GM19395 (cell line): ENCODE results near the gene TOGARAM1.

Experiments
- ATAC-seq: cut with Tn5 transposase; IDR thresholded peaks from one replicate; pipeline ENCODE4 v1.9.1; 2021; ENCODE audit warnings: mild to moderate bottlenecking, moderate library complexity; ENCODE audit not compliant: unreplicated experiment

The TOGARAM1 gene

DNA sequence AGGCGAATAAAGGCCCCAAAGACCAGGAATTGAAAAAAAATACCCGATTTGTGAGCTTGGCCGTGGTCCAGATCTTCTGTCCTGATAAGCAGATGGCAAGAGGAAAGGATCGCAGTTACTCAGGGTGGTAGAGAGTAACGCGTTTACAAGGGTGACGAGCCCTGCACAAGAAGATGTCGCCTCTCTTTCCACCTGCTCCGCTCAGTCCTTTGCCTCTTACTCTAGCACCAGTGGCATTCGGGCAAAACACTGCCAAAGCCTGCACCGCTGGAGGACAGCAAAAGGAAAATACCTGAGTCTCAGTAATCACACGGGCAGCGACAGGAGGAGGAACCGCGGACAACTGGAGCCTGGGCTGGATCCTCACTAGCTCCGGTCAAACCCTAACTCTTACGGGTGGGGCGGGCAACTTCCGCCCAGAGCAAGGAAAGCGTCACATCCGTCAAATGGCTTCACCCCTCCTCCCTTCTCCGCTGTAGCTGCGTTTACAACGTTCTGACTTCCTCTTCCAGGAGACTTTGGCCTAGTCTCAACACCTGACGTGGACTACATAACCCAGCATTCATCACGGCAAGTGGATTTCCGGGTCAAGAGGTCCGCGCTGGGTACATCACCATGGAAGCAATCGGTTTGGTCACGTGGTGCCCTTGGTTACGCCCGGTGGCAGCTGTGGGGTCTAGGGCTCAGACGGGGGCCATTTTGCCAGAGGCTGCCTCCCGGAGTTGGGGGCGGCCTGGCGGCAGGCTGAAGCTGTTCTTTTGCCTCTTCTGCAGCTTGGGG, at the start of gene TOGARAM1, which contains the start of gene KLHL28:
TOGARAM1 (plus strand) TSS at position 637 of the 780 bp plus-strand sequence. CDS start 232 bp downstream, outside the sequence.
KLHL28 (minus strand) TSS at position 394 of the 780 bp plus-strand sequence. CDS start 16,019 bp downstream, outside the sequence.
- peak; percentile 93 for ATAC-seq

DNA sequence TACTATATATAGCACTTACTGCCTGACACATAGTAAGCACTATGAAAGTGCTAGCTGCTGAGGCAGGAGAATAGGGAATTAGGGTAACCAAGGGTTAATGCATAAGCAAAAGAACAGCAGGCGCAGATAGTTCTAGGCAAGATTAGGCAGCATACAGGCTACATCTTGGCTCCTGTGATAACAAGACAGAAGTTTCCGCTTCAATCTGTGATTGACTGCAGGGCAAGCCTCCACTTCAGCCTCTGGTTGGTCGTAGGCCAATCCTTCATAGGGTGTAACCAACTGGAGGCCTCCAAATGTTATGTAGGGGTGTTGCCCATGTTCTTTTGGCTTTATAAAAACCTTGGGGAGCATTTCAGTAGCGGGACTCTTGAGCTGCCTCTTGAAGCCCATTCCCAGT, 47.1 kb upstream of the TOGARAM1 start:
- no peak for ATAC-seq

DNA sequence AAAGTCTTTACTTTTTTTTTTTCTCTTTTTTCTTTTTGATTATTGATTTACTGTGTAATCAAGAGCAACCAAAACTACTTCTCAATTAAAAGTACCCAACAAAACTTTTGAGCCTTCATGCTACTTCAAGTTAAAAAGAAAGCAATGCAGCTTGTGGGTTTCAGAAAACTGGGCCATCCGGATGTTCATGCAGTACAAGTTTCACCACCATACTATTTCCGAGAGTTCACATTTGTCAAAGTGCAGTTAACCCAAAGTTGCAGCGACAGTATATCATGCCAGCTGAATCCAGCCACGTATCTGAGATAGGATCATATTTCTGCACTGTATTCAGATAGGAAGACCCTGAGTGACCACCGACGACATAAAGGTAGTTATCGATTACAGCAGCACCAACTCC, 33.2 kb upstream of the TOGARAM1 start:
- no peak for ATAC-seq

DNA sequence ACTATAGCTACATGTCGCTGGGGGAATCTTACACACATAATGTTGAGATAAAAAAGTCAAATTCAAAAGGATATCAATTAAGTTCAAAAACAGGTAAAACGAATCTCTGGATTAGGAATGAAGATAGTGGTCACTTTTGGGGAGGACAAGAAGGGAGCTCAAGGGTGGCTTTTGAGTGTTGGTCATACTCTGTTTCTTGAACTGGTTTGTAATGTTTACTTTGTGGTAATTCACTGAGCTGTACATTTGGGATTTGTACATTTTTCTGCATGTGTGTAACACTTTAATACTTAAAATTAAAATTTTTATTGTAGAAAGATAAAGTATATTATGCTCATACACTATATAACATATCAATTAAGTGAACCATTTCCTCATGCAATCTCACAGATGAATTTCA, 26.8 kb upstream of the TOGARAM1 start:
- no peak for ATAC-seq

- ATAC-seq: no peak
Measured at GRCh38 chr14:44937547-44937946, 24.4 kb upstream of the TOGARAM1 start.

GRCh38 chr14:44940211-44940610, 21.8 kb upstream of the TOGARAM1 start:
- no peak for ATAC-seq

- no peak for ATAC-seq
Measured at GRCh38 chr14:44940944-44941343, 21.0 kb upstream of the TOGARAM1 start.

DNA sequence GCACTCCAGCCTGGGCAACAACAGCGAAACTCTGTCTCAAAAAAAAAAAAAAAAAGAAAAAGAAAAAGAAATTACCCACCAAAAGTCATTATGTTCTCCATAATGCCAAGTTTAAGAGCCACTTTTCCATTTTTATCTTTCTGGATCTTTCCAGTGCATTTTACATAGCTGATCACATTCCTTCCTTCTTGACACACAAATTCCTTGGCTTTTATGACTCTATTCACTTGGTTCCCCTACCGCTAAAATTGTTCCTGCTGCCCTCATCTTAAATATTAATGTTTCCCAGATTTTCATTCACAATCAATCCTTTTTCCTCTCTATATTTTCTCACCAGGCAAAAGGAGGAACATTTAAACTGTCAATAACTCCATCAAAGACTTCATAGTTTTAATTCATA, 20.4 kb upstream of the TOGARAM1 start:
- no peak for ATAC-seq

DNA sequence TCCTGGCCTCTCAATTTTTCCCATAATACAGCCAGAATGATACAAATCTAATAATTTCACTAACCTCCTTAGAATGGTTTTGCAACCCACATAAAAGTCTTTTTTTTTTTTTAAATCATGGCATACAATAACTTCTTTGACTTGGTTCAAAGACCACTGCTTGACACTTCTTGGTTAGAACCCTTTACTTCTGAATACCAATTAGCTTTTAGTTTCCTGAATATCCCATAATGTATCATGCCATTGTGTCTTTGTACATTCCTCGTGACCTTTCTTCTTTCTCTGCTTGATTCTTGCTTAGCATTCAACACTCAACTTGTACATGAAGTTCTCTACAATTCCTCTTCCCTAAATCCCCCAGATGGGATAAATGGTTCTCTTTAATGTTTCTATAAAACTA, 19.6 kb upstream of the TOGARAM1 start:
- ATAC-seq: no peak

DNA sequence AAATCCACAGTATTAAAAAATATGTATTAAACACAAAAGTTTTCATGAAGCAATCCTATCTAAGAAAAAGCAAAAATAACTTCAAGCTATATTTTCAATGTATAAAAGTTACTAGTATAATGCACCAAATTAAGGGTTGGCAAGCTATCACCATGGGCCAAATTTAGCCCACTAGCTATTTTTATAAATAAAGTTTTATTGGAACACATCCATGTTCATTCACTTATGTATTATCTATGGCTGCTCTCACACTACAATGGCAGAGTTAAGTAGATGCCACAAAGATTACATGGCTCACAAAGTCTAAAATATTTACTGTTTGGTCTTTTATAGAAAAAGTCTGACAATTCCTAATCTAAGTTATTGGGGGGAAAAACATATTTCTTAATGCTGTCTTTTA, 17.9 kb upstream of the TOGARAM1 start:
- ATAC-seq: no peak

DNA sequence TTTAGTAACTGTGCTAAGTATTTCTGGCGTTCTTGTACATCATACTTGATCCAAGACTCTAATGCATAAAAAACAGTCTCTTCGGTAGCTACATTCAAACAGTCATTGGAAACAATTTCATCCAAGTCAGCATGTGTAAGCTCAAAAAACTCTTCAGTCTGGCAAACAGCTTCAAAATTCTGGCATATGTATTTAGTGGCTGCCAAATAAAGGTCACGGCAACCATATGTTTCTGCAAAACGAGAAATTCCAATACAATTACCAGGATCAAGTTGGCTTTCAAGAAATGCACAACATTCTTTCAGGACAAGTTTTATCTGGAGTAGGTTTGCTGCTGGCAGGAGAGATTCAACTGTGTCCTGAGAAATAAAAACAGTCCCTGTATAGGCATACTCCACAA, 16.7 kb upstream of the TOGARAM1 start:
- no peak for ATAC-seq

- ATAC-seq: no peak
Measured at GRCh38 chr14:44951051-44951450, 10.9 kb upstream of the TOGARAM1 start.

- no peak for ATAC-seq
Measured at GRCh38 chr14:44952391-44953110, 9.4 kb upstream of the TOGARAM1 start.

GRCh38 chr14:44954750-44955149, 7.2 kb upstream of the TOGARAM1 start:
- ATAC-seq: no peak

DNA sequence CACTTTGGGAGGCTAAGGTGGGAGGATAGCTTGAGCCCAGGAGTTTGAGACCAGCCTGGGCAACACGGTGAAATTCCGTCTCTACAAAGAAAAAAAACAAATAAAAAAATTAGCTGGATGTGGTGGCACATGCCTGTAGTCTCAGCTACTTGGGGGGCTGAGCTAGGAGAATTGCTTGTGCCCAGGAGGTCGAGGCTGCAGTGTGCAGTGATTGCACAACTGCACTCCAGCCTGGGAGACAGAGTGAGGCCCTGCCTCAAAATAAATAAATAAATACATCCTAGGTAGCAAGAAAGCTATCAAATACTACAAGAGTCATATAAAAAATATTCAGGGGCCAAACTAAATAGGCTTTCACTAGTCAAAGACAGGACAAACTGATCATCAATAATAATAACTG, 6.5 kb upstream of the TOGARAM1 start:
- no peak for ATAC-seq

- no peak for ATAC-seq
Measured at GRCh38 chr14:44956866-44957265, 5.1 kb upstream of the TOGARAM1 start.

- ATAC-seq: no peak
Measured at GRCh38 chr14:44959538-44959937, 2.5 kb upstream of the TOGARAM1 start.

- no peak for ATAC-seq
Measured at GRCh38 chr14:44960146-44960545, 1.8 kb upstream of the TOGARAM1 start.

- no peak for ATAC-seq
Measured at GRCh38 chr14:44960646-44961045, 1.3 kb upstream of the TOGARAM1 start.

DNA sequence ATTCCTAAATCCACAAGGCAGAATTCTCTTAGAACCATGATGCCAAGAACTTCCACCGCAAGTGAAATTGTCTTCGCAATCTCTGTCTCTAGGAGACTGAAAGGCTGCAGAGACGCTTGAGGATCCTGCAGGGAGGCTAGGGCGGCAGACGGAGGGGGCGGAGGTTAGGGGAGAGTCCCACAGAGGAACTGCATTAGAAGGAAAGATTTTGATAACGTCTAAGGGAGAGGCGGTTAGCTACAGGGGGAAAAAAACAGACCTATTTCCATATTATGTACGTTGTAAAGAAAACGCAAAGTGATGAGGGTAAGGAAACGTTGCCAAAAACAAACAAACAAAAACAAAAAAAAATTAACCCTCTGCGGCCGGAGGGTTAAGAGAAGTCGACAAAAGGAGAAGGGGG, 838 bp upstream of the TOGARAM1 start:
- peak; percentile 26 for ATAC-seq

DNA sequence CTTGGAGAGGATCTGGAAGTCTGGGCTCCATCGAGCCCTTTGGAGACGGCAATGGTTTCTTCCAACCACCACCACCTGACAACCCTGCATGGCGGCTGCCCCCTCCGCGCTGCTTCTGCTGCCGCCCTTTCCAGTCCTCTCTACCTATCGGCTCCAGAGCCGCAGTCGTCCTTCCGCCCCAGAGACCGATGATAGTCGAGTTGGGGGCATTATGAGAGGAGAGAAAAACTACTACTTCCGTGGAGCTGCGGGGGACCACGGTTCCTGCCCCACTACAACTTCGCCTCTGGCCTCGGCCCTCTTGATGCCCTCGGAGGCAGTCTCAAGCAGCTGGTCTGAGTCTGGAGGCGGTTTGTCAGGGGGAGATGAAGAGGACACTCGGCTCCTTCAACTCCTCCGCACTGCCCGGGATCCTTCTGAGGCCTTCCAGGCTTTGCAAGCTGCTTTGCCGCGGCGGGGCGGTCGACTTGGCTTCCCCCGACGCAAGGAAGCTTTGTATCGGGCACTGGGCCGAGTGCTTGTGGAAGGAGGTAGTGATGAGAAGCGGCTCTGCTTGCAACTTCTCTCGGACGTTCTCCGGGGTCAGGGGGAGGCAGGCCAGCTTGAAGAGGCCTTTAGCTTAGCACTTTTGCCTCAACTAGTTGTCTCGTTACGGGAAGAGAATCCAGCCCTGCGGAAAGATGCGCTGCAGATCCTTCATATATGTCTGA, 499 bp downstream of the TOGARAM1 start:
- ATAC-seq: peak; percentile 39
